Tibial artery (tissue), 4 donors: ENCODE results near the gene NCAM1.

Experiments
- DNase-seq, 2 donors: peaks; one replicate each; pipeline ENCODE4 v3.0.0-alpha.2; 2019
- H3K27ac ChIP-seq, 2 donors: fragments of 200-600 bp; sonication (generic) in 1 of 2; 1 replicate in 1 of 2; 2 replicates in 1 of 2; pipeline ENCODE4 v1.5.1; 2018 to 2019; ENCODE audit warnings: mild to moderate bottlenecking in 1 of 2
- H3K27me3 ChIP-seq, 2 donors: fragments of 200-600 bp; sonication (generic) in 1 of 2; one replicate each; pipeline versions ENCODE4 v1.5.1 to v1.6.0; 2016 to 2019
- H3K36me3 ChIP-seq, 3 donors: fragments of 200-600 bp; sonication (generic) in 2 of 3; one replicate each; pipeline ENCODE4 v1.5.1; 2016 to 2019; ENCODE audit warnings: mild to moderate bottlenecking in 2 of 3
- H3K4me1 ChIP-seq, 4 donors: fragments of 200-600 bp; sonication (generic) in 2 of 4; 1 replicate in 3 of 4; 2 replicates in 1 of 4; pipeline ENCODE4 v1.5.1; 2016 to 2019
- H3K4me3 ChIP-seq, 2 donors: fragments of 200-600 bp; sonication (generic) in 1 of 2; 1 replicate in 1 of 2; 2 replicates in 1 of 2; pipeline ENCODE4 v1.5.1; 2018 to 2019; ENCODE audit warnings: mild to moderate bottlenecking in 2 of 2
- H3K9me3 ChIP-seq, 3 donors: fragments of 200-600 bp; sonication (generic) in 1 of 3; one replicate each; pipeline ENCODE4 v1.5.1; 2016 to 2019
- intact Hi-C: fragments of 100-400 bp; cut with DNase I; formaldehyde crosslinking; loops from one replicate; pipeline ENCODE4 v1.15.0; 2023; ENCODE audit warnings: low total_unique reads
- TF ChIP-seq, protein P1 (sequence below), 2 experiments: fragments of 200-600 bp in 1 of 2; fragments of 450-650 bp in 1 of 2; IDR thresholded peaks; one replicate each; pipeline ENCODE4 v1.5.1; 2017 to 2019; ENCODE audit warnings: antibody characterized with exemption in 2 of 2, mild to moderate bottlenecking in 1 of 2, moderate library complexity in 1 of 2

NCAM1 gene

DNA sequence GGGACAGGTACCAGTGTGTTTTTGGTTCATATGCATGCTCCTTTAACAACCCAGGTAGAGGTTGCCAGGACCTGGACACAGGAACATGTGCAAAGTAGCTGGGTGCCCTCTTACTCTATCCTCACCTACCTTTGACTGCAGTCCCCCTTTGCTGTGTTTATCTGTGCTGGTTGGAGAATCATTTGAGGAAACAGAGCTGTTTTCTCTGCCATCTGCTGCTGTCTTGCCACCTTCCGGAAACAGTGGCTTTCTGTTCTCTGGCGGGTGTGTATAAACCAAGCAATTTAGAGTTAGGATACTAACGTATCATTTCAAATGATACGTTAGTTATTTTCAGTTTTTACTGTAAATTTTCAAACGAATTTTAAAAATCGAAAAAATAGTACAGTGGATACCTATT, 181.3 kb downstream of the NCAM1 start:
- Histone ChIP-seq H3K4me1 (no peaks in the 10 kb centered on the region), H3K9me3 (no peaks in the 10 kb centered on the region), H3K27ac (no peak overlapping the region), H3K36me3 (no peaks in the 10 kb centered on the region), H3K4me3 (no peak overlapping the region), H3K27me3 (no peaks in the 10 kb centered on the region)
- DNase-seq, result no peak
- TF ChIP-seq, protein P1, sequence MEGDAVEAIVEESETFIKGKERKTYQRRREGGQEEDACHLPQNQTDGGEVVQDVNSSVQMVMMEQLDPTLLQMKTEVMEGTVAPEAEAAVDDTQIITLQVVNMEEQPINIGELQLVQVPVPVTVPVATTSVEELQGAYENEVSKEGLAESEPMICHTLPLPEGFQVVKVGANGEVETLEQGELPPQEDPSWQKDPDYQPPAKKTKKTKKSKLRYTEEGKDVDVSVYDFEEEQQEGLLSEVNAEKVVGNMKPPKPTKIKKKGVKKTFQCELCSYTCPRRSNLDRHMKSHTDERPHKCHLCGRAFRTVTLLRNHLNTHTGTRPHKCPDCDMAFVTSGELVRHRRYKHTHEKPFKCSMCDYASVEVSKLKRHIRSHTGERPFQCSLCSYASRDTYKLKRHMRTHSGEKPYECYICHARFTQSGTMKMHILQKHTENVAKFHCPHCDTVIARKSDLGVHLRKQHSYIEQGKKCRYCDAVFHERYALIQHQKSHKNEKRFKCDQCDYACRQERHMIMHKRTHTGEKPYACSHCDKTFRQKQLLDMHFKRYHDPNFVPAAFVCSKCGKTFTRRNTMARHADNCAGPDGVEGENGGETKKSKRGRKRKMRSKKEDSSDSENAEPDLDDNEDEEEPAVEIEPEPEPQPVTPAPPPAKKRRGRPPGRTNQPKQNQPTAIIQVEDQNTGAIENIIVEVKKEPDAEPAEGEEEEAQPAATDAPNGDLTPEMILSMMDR (IDR thresholded peaks at IDR 0.05), result no peak
- intact Hi-C loops, result no loop called here

DNA sequence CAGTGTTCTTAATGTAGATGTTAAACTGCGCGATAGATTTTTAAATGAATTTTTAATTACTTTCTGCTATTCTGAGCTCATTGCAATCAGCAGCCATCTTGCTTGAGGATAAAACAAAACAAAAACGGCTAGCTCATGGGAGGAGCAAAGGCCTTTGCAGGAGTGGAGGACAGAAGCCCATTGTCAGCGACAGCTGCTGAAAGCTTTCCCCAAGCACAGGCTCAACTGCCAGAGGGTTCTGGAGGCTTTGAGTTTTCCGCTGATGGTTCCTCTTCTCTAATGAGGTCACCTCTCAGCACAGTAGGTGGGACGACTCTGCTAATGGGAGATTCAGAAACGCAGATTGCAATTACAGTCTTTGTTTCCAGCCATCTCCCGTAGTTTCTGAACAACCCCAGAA, 186.0 kb downstream of the NCAM1 start:
- Histone ChIP-seq H3K4me1 (no peaks in the 10 kb centered on the region), H3K4me3 (no peak overlapping the region), H3K27ac (no peak overlapping the region), H3K27me3 (no peaks in the 10 kb centered on the region), H3K9me3 (no peaks in the 10 kb centered on the region), H3K36me3 (no peaks in the 10 kb centered on the region)
- TF ChIP-seq, protein P1 (IDR thresholded peaks at IDR 0.05), result no peak
- intact Hi-C loops, result no loop called here
- no peak for DNase-seq

DNA sequence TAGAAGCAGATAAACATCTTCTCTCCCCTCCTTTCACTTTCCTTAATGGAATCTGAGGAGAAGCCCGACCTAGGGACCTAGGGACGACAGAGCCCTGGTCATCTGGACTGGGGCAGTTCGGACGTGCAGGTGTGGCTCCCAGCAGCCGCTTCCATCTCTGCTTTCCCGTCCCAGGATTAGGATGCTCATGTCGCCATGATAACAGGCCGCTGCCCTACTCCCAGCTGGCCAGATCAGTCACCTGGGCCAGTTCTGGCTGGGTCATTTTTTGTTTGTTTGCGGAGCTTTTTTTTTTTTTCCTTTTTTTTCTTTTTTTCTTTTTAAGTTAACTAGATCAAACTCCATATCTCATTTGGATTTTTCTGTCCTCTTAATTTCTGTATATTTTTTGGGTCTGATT, 186.9 kb downstream of the NCAM1 start:
- Histone ChIP-seq H3K9me3 (no peaks in the 10 kb centered on the region), H3K27me3 (no peaks in the 10 kb centered on the region), H3K4me1 (no peaks in the 10 kb centered on the region), H3K27ac (no peak overlapping the region), H3K4me3 (no peak overlapping the region), H3K36me3 (no peaks in the 10 kb centered on the region)
- intact Hi-C loops, result no loop called here
- DNase-seq, result no peak
- TF ChIP-seq, protein P1 (IDR thresholded peaks at IDR 0.05), result no peak

DNA sequence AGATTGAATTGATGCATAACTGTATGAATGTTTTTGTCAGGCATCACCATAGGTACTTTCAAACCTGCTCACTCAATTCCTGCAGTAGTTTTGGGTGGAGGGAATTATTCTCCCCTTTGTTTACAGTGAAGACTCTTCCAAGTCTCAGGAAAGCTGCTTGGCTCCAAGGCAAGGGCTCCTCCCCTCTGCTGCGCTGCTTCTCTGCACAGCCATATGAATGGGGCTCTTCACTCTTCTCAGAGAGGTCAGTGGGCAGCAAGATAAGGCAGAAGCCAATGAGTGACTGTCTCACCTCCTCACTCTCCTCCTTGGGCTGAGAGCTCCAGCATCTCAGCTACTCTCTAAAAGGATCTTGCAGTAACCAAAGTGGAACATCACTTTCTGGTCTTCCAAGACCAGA, 187.4 kb downstream of the NCAM1 start:
- no peaks in the 10 kb centered on the region for H3K9me3 ChIP-seq
- H3K4me1 ChIP-seq, result no peaks in the 10 kb centered on the region
- intact Hi-C loops, result no loop called here
- no peaks in the 10 kb centered on the region for H3K27me3 ChIP-seq
- TF ChIP-seq, protein P1 (IDR thresholded peaks at IDR 0.05), result no peak
- no peak overlapping the region for H3K4me3 ChIP-seq
- no peaks in the 10 kb centered on the region for H3K36me3 ChIP-seq
- H3K27ac ChIP-seq, result no peak overlapping the region
- DNase-seq, result no peak

DNA sequence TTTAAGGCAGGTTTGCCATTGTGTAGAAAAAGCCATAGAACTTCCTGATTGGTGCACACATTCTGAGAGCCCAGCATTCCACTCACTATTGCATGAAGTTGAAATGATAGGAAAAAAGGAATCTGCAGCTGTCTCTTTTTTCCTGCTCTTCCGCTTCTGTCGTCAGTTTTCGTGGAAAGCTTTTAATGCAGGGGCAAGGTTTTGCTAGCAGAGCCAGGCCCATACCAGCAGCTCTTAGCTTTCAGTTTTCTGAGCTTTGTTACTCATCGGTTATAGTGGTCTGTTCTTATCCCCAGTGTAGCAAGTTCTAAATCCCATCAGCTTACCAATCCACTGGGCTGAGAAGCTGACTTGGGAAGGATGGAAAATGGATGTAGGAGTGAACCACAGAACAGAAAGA, 190.3 kb downstream of the NCAM1 start:
- Histone ChIP-seq H3K27ac (no peak overlapping the region), H3K4me1 (no peaks in the 10 kb centered on the region), H3K36me3 (no peaks in the 10 kb centered on the region), H3K4me3 (no peak overlapping the region), H3K27me3 (peaks cover 0 to 2% of the 10 kb centered on the region in 2 donors), H3K9me3 (no peaks in the 10 kb centered on the region)
- intact Hi-C loops, result no loop called here
- DNase-seq, result no peak
- TF ChIP-seq, protein P1 (IDR thresholded peaks at IDR 0.05), result no peak

DNA sequence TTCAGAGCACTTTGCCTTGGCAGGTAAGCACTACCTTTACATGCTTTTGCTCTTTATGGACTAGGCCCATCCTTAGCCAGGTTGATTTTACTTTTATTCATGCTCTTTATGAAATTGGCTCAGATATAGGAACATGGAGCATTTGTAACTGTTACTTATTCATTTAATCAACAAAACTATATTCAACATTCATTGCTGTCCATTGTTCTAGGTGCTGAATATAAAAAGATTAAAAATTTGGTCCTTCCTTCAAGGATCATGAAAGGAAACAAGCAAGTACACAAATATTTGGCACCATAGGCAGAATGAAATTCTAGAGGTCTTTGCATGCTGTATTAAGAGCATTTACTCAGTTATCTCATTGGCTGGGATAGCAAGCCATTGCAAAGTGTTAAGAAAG, 191.3 kb downstream of the NCAM1 start:
- intact Hi-C loops, result no loop called here

More for the DNA sequence above, 191.3 kb downstream of the NCAM1 start:
- H3K36me3 ChIP-seq, result no peaks in the 10 kb centered on the region
- no peak overlapping the region for H3K27ac ChIP-seq
- TF ChIP-seq, protein P1 (IDR thresholded peaks at IDR 0.05), result no peak
- H3K4me3 ChIP-seq, result no peak overlapping the region
- no peaks in the 10 kb centered on the region for H3K4me1 ChIP-seq
- H3K9me3 ChIP-seq, result no peaks in the 10 kb centered on the region
- no peak for DNase-seq
- H3K27me3 ChIP-seq, result peaks cover 0 to 2% of the 10 kb centered on the region in 2 donors
